ENCODE results near the gene AUTS2.

Gene AUTS2

GRCh38 chr7:70659263-70659662 is 1061.0 kb downstream of the AUTS2 start:
- no peak overlapping the region for H3K27ac ChIP-seq (ENCODE audit: extremely low read depth, low read depth, low read length)
- POLR2A ChIA-PET: no interaction called here
- no peak overlapping the region for H3K4me3 ChIP-seq (ENCODE audit: low read depth, low read length)
- no peaks in the 10 kb centered on the region for H3K4me1 ChIP-seq (ENCODE audit: control insufficient read depth, insufficient read depth, low read length)
- no peak for TF ChIP-seq ZSCAN16 (tag by site-specific recombination; IDR thresholded peaks at IDR 0.05)
- TF ChIP-seq ZFP41 (tag by site-specific recombination; IDR thresholded peaks at IDR 0.05; ENCODE audit: borderline replicate concordance): no peak
- no peak for TF ChIP-seq ZNF24 (tag by site-specific recombination; IDR thresholded peaks at IDR 0.05)
- TF ChIP-seq, protein P1, sequence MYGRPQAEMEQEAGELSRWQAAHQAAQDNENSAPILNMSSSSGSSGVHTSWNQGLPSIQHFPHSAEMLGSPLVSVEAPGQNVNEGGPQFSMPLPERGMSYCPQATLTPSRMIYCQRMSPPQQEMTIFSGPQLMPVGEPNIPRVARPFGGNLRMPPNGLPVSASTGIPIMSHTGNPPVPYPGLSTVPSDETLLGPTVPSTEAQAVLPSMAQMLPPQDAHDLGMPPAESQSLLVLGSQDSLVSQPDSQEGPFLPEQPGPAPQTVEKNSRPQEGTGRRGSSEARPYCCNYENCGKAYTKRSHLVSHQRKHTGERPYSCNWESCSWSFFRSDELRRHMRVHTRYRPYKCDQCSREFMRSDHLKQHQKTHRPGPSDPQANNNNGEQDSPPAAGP (tag by site-specific recombination; IDR thresholded peaks at IDR 0.05): no peak
- TF ChIP-seq ZNF214 (tag by site-specific recombination; IDR thresholded peaks at IDR 0.05; ENCODE audit: borderline replicate concordance): no peak
- TF ChIP-seq ZNF112 (tag by site-specific recombination; IDR thresholded peaks at IDR 0.05): no peak
- TF ChIP-seq KLF8 (tag by site-specific recombination; IDR thresholded peaks at IDR 0.05): no peak
- TF ChIP-seq MZF1 (tag by site-specific recombination; IDR thresholded peaks at IDR 0.05; ENCODE audit: borderline replicate concordance): no peak
- TF ChIP-seq, protein P2, sequence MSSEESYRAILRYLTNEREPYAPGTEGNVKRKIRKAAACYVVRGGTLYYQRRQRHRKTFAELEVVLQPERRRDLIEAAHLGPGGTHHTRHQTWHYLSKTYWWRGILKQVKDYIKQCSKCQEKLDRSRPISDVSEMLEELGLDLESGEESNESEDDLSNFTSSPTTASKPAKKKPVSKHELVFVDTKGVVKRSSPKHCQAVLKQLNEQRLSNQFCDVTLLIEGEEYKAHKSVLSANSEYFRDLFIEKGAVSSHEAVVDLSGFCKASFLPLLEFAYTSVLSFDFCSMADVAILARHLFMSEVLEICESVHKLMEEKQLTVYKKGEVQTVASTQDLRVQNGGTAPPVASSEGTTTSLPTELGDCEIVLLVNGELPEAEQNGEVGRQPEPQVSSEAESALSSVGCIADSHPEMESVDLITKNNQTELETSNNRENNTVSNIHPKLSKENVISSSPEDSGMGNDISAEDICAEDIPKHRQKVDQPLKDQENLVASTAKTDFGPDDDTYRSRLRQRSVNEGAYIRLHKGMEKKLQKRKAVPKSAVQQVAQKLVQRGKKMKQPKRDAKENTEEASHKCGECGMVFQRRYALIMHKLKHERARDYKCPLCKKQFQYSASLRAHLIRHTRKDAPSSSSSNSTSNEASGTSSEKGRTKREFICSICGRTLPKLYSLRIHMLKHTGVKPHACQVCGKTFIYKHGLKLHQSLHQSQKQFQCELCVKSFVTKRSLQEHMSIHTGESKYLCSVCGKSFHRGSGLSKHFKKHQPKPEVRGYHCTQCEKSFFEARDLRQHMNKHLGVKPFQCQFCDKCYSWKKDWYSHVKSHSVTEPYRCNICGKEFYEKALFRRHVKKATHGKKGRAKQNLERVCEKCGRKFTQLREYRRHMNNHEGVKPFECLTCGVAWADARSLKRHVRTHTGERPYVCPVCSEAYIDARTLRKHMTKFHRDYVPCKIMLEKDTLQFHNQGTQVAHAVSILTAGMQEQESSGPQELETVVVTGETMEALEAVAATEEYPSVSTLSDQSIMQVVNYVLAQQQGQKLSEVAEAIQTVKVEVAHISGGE (tag by site-specific recombination; conservative IDR thresholded peaks at IDR 0.05; ENCODE audit: low read depth): no peak
- no peak for TF ChIP-seq ZNF501 (tag by site-specific recombination; IDR thresholded peaks at IDR 0.05)
- no peak for TF ChIP-seq ZNF555 (tag by site-specific recombination; conservative IDR thresholded peaks at IDR 0.05)
- no peak for TF ChIP-seq GFI1B (tag by site-specific recombination; IDR thresholded peaks at IDR 0.05)
- H3K9me3 ChIP-seq (ENCODE audit: control insufficient read depth, insufficient read depth, low read depth, low read length): no peaks in the 10 kb centered on the region
- no peaks in the 10 kb centered on the region for H3K36me3 ChIP-seq (ENCODE audit: control insufficient read depth in 2 of 2, insufficient read depth in 1 of 2, low read length in 2 of 2)
- CTCF ChIA-PET: no interaction called here

DNA sequence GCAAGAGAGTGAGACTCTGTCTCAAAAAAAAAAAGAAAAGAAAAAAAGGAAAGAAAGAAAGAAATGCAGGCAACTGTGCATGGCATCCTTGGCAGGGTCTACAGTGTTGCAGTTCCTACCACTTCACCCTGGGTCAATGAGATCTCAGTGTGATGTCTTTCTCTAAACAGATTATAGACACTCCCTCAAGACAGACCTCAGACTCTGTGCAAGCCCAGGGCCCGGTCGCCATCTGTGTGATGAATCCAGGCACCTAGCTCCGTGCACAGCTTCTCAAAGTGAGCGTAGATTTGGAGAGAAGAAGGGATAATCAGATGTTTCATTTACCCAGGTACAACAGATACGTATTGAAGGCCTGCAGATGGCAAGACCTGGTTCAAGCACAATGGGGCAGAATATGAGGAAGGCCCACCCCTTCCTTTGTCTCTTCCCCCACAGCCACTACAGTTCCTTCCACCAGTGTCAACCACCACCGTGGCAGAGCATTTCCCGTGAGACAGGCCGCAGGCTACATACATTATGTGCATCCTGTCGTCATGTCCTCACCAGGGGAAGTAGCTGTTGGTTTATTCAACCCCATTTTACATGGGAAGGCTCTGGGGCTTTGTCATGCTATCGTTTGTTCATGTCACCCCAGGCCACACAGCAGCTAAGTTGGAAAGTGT is 1062.0 kb downstream of the AUTS2 start:
- no peaks in the 10 kb centered on the region for H3K4me1 ChIP-seq (ENCODE audit: control insufficient read depth, insufficient read depth, low read length)
- TF ChIP-seq MZF1 (tag by site-specific recombination; IDR thresholded peaks at IDR 0.05; ENCODE audit: borderline replicate concordance): no peak
- TF ChIP-seq ZNF324 (tag by site-specific recombination; IDR thresholded peaks at IDR 0.05): no peak
- no peak for TF ChIP-seq ZNF133 (tag by site-specific recombination; IDR thresholded peaks at IDR 0.05)
- TF ChIP-seq, protein P3, sequence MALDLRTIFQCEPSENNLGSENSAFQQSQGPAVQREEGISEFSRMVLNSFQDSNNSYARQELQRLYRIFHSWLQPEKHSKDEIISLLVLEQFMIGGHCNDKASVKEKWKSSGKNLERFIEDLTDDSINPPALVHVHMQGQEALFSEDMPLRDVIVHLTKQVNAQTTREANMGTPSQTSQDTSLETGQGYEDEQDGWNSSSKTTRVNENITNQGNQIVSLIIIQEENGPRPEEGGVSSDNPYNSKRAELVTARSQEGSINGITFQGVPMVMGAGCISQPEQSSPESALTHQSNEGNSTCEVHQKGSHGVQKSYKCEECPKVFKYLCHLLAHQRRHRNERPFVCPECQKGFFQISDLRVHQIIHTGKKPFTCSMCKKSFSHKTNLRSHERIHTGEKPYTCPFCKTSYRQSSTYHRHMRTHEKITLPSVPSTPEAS (tag by site-specific recombination; IDR thresholded peaks at IDR 0.05): no peak
- no peak for TF ChIP-seq ZNF776 (tag by site-specific recombination; IDR thresholded peaks at IDR 0.05; ENCODE audit: borderline replicate concordance)
- TF ChIP-seq ZNF266 (tag by site-specific recombination; IDR thresholded peaks at IDR 0.05; ENCODE audit: low read depth): no peak
- no peak for TF ChIP-seq ZNF660 (tag by site-specific recombination; IDR thresholded peaks at IDR 0.05)
- TF ChIP-seq ZNF548 (tag by site-specific recombination; IDR thresholded peaks at IDR 0.05): no peak
- no peak for TF ChIP-seq ZEB2 (tag by site-specific recombination; IDR thresholded peaks at IDR 0.05)
- no peak for TF ChIP-seq ZNF202 (tag by site-specific recombination; IDR thresholded peaks at IDR 0.05; ENCODE audit: borderline replicate concordance)
- TF ChIP-seq ZNF510 (tag by site-specific recombination; IDR thresholded peaks at IDR 0.05; ENCODE audit: insufficient replicate concordance): no peak
- no peak for TF ChIP-seq ZNF843 (tag by site-specific recombination; IDR thresholded peaks at IDR 0.05)
- H3K4me3 ChIP-seq (ENCODE audit: low read depth, low read length): no peak overlapping the region
- POLR2A ChIA-PET: no interaction called here
- CTCF ChIA-PET: no interaction called here
- H3K9me3 ChIP-seq (ENCODE audit: control insufficient read depth, insufficient read depth, low read depth, low read length): no peaks in the 10 kb centered on the region
- no peaks in the 10 kb centered on the region for H3K36me3 ChIP-seq (ENCODE audit: control insufficient read depth in 2 of 2, insufficient read depth in 1 of 2, low read length in 2 of 2)
- H3K27ac ChIP-seq (ENCODE audit: extremely low read depth, low read depth, low read length): no peak overlapping the region
